Endometrial microvascular endothelial cells (primary cell): ENCODE data around the gene GRIA3. TPM values are rescaled to one million over a fixed set of nuclear protein-coding genes. Genes with fewer than 3 reads are reported as not detected.
"Not testable (repeated sequence)": the region's sequence is repeated elsewhere in the genome, so short reads cannot be mapped to it uniquely, and the experiment has no call there.

ENCODE experiments used
- in situ Hi-C: cut with HindIII; loops from 2 replicates; pipeline ENCODE4 v1.10.0; 2017; ENCODE audit warnings: low sequenced_read_pairs, low pct_unique_long_range_greater_than_20kb; ENCODE audit errors: inconsistent ontology term
- total RNA-seq: library from RNA; depleted of rRNA; stranded (reverse); fragments of >200 nt; gene quantifications from one replicate; pipeline ENCODE4 v1.2.3, GENCODE V29; 2015; ENCODE audit errors: inconsistent ontology term

Gene GRIA3
- total RNA-seq, 1 donor from 2014 or later, result not detected

DNA sequence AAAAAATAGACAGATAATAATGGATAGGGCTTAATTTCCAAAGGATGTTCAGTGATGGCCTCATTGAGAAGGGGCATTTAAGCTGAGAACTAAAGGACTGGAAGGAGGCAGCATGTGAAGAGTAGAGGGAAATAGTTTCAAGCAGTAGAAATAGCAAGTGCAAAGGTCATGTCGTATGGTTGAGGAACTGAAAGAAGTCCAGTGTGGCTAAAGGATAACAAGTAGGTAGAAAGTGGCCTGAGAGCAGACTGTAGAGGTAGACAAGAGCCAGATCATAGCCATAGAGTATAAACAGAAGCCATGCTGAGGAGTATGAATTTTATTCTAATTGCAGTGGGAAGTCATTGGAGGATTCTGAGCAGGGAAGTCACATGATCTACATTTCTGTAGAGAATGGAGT lies 72.3 kb downstream of the GRIA3 start:
- in situ Hi-C loops, result no loop called here

DNA sequence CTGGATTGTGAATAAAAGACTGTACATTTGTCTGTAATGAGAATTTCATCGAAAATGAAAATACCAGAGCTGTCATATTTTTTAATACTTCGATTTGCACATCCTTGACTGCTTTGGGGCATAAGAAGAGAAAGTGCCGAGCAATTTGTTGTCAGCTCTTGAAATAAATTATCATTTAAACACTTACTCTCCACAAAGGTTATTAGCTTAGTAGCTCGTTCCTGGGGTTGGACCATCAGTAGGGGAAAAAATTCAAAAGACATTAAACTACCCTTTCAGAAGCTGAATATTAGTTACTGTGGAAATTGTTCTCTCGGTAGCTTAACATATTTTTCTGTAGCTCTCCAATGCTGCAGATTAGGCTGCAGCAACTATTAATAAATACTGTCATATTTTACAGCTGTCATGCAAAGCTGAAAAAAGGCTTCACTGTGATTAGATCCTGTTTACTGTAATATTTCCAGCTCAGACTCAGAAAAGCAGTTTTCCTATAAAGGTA lies 76.9 kb downstream of the GRIA3 start:
- in situ Hi-C loops, result no loop called here

DNA sequence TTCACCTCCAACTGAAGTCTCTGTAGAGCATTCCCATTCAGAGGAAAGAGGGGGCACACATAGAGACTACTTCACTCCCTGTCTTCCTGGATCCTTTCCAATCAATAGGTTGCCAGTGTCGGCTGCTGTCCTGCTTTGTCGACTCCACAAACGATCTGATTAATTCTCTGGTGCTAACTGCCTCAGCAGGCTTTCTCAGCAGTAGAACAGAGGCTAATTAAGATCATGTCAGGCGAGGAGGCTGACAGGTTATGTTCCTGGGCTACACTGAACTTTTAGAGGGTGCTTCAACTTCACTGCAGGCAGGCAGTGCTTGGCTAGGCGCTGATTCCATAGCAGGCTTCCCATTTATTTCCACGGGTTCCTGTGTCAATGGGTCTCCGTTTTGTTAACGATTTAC lies 79.2 kb downstream of the GRIA3 start:
- in situ Hi-C loops, result no loop called here

DNA sequence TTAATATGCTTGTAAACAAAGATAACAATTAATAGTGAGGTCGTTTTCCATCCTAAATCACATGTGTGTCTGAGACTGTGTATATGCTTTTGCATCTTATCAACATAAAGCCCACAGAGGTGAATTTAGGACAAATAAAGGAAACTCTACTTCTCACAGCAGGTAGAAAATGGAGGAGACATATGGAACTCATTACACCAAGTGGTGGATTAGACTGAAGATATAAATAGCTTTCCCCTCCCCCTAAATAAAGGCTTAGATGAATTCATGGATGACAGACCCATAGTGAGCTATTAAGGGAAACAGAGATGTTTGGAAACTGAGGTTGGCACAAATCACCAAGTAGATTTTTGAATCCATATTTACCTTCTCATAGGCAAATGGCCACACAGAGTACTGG lies 79.7 kb downstream of the GRIA3 start:
- in situ Hi-C loops, result no loop called here

DNA sequence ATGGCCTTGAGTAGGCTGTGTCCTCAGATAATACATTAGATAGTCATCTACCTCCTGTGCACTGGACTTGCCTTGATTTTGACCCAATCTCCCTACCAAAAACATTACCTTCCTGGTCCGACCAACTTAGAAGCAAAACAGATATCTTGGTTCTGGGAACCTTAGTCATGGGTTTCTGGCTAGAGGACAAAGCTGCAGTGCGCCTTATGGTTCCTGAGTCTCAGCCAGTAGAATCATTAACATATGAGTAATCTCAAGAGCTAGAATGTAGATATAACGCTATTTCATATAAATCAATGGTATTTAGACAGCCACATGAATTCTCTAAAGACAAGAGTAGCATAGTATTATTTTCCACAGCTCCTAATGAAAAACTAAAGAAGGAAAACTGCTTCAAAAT lies 83.1 kb downstream of the GRIA3 start:
- in situ Hi-C loops, result no loop called here

DNA sequence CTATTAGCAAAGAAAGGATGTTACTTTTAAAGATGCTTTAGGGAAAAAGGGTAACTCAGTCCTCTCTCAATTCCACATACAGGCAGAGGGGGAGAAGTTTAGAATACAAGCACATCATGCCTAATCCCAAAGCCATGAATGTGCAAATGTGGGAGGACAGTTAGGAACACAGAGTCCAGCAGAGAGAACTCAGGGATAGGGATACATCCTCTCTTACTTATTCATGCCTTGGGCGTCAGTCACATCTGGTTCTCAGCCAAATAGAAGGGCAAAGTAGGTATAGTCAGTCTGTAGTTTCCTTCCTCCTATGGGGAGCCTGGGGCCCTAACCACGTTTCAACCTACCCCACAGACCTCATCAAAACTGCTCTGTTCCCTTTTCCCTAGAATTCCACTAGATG lies 87.8 kb downstream of the GRIA3 start:
- in situ Hi-C loops, result no loop called here

DNA sequence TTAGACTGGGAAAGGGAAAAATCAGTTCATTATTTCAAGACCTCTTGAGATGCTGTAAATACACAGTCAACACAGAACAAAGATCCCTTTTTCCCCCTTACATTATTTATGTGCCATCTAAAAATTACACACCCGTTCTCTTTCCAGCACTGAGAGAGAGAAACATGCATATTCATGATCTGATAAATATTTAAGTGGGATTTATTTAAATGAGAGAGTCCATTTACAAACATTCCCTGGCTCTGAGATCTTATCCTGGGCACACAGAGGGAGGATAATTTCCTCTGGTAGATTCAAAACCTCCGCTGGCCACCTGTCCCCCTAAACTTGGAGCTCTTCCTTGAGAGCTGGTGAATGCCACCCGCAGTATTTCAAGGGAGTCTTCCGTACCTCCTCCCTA lies 88.6 kb downstream of the GRIA3 start:
- in situ Hi-C loops, result no loop called here

DNA sequence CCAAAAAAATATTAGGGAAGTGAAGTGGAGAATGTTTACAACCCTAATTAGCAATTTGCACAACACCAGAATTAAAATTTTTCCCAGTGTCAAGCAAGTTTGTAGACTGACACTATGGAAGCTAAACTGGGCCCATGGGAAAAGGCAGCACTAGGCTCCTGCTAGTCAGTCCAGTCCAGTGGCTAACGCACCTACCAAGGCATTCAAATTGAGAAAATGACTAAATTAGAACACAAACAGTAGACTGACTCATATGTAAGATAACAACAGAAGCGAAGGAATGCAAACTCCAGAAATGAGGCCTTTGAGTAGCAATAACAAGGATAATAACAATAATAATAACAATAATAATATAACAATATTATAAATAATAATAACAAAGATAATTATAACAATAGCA lies 90.7 kb downstream of the GRIA3 start:
- in situ Hi-C loops, result no loop called here

DNA sequence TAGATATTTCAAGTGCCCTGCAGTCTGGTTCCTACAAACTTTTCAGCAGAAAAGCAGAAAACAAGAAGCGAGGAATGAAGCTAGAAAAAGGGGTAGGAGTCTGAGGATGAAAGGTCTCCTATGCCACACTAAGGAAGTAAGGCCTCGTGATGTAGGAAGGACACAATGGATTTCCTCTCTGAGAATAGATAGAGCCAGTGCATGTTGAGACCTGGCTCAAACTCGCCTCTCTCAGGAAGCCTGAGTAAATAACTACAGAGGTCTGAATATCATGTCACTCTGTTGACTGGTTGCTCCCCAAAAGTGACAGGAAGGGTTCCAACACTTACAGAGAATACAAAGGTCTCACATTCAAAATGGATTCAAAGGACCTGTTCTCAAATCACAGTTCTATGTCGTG lies 93.3 kb downstream of the GRIA3 start:
- in situ Hi-C loops, result no loop called here

DNA sequence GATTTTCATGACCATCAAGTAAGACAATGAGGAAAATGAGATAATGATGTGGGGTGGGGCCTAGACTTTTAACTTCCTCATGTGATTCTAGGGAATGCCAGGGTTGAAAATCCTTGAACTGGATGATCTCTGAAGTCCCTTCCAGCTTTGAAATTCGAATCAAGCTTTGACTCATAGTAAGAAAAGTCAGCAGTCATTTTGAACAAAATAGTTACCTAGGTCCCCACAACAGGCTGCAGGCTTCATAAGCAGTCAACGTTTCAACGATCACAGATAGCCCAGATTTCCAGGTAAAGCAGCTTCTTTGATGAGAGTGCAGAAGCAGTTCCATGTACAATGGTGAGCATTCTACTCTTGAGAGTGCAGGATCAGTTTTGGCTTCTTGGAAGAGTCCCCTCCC lies 93.7 kb downstream of the GRIA3 start:
- in situ Hi-C loops, result no loop called here

DNA sequence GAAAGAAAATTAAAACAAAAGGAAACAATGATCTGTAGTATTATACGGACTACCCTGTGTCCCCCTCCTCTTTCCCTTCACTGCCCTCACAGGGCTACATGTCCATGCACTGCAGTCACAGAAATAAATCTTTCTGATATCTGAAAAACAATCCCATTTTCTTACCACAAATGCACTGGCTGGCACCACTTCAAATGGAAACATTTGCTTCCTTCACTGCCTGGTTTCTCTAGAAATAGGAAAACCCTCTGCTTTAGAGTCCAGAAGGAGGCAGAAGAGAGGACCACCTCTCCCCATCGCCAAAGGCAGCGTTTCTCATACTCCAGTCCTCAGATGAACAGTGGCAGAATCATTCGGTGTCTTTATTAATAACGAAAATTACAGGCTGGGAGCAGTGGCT lies 98.2 kb downstream of the GRIA3 start:
- in situ Hi-C loops, result no loop called here

DNA sequence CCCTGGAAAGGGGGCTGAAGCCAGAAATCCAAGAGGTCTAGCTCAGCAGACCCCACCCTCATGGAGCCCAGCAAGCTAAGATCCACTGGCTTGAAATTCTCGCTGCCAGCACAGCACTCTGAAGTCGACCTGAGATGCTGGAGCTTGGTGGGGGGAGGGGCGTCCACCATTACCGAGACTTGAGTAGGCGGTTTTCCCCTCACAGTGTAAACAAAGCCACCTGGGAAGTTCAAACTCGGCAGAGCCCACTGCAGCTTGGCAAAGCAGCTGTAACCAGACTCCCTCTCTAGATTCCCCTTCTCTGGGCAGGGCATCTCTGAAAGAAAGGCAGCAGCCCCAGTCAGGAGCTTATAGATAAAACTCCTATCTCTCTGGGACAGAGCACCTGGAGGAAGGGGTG lies 99.3 kb downstream of the GRIA3 start:
- in situ Hi-C loops, result not testable (repeated sequence)

DNA sequence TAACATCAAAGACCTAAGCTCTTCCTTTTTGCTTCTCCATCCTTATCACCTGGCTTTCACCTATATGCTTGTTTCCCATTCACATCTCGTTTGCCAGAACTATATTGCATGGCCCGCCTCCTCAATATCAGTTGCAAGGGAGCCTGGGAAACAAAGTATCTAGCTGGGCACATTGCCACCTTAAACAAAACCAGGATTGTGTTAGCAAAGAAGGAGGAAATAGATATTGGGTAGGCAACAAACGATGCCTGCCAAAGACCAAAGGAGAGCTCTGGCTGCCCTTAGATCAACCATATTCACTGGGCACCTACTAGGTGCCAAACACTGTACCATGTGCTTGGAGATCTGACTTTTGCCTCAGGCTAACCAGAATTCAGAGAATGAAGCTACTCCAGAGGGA lies 107.5 kb downstream of the GRIA3 start:
- in situ Hi-C loops, result no loop called here

DNA sequence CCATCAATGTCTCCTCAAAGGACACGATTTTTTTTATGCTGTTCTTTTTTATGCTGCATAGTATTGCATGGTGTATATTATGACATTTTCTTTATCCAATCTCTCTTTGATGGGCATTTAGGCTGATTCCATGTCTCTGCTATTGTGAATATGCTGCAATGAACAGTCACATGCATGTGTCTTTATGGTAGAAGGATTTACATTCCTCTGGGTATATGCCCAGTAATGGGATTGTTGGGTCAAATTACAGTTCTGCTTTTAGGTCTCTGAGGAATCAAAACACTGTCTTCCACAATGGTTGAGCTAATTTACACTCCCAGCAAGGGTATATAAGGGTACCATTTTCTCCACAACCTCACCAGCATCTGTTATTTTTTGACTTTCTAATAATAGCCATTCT lies 113.9 kb downstream of the GRIA3 start:
- in situ Hi-C loops, result no loop called here

DNA sequence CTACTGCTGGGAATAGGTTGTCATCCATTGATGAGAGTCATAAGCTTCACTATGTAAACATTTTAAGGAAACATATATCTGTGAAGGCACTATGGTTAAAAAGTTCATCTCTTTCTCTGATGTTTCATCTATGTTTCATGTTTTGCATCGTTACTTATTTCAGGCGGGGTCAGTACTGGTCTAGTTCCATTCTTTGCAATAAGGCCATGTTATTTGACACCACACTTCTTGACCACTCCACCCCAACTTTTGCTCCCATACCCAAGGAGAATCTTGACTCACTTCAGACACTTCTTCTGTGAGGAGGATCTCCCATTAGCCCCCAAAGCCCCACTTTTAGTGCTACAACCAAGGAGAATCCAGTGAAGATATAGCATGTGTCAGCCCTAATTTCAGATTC lies 119.4 kb downstream of the GRIA3 start:
- in situ Hi-C loops, result no loop called here

DNA sequence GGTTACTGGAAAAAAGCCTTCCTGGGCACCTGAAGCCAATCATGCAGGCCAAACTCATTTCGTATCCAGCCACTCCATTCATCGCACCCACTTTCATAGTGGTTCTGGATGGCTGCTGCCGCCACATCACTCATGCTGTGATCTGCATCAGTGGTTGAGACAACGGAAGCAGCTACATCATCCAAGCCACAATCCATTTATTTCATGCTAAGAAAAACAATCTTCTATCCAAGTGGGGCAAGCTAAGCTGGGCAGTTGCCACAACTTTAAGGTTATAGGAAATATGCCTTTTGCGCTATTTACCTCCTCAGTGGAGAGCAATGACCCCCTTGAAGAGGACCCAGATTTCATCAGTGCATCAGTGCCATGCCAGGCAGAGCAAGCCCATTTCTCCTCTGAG lies 124.6 kb downstream of the GRIA3 start:
- in situ Hi-C loops, result no loop called here

DNA sequence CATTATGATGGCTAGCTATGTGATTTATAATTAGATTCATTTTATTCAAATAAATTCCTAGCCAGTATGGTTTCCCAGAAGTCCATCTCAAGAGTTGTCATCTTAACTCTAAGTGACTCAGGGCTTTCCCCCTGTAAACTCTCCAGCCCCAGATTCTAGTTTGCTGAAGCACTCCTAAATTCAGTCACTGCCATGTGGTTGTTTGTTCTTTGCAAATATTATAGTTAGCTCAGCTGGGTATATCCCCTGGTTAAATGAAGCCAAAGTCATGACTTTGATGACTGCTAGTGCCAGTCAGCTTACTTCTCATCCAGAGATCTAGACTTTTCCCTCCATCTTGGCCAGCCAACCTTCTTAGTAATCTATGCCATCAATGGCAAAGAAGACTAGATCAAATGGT lies 126.0 kb downstream of the GRIA3 start:
- in situ Hi-C loops, result no loop called here

DNA sequence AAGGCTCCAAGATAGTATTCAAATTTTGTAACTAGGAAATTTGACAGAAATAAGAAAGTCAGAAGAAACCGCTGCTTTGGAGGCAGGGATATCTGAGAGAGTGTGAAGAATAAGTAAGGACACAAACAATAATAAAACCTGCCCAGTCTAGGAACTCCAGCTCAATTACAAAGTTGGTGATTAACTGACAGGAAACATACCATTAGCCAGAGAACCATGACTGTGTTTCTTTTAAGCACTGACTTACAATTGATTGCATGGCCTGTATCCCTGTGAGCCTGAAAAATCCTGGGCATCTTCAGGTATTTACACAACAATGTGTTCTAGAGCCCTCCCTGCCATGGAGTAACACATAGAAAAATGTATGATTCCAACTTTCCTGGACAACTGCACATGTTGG lies 127.4 kb downstream of the GRIA3 start:
- in situ Hi-C loops, result no loop called here

DNA sequence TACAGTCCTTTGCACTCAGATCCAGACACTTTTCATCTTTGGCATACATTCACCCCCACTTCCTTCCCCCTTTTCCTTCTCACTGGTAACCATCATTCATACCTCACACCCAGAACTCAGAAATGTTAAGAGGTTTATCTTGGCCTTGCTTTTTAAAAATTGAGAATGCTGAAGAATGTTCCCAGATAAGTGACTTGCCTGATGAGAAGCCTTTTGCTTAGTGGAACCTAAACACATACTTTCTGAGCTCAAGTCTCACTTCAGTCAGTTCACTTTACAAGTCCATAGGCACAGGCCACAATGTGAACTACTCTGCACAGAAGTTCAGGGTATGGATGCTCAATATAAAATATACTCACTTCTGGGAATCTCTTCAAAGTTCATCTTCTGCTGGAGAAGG lies 129.4 kb downstream of the GRIA3 start:
- in situ Hi-C loops, result no loop called here

DNA sequence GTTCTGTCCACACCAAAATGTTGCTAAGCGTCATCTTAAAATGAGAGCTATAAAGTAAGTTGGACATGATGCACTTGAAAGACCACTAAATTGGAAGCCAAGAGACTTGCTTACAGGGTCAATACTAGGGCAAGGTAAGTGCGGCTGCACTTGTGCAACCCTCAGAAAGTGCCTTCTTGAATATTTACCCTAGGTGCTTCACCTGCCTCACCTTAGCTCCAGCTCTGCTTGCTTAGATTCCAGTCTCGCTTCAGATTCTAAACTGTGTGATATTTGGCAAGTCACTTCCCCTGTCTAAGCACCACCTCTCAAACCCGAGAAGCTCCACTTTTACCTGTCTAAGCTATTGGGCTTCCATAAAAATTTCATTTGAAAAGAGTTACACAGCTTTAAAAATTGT lies 136.5 kb downstream of the GRIA3 start:
- in situ Hi-C loops, result no loop called here

DNA sequence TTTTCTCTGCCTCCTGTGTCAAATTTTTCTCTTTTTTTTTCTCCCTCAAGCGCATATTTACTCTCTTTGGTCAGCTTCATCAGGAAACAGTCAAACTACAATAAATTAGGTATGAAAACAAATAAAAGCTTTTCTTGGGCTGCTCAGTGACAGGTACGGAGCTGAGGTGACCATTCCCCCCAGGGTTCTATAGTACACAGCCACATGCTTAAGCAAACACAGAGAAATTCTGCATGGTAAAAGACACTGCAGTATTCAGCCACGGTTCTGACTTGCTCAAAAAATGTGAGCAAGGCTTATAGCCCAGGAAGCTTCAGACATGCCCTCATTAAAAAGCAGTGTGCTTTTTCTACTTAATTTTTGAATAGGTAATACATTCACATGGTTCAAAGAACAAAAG lies 138.5 kb downstream of the GRIA3 start:
- in situ Hi-C loops, result no loop called here

DNA sequence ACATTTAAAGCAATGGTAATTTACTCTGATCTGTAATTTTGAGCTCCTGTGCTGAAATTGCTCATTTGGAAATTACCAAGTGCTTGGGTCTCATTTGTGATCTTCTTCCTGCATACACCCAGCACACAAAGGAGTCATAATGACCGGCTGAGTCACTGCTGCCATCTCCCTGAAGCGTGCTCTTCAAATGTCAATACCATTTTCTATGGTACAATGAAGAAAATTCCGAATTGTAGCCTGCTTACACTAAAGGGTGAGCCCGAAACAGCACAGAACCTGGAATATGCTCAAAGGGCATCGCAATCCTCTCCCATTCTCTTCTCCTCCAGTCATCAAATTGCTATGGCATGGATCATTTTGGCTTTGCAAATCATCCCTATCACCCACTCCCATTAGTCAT lies 140.5 kb downstream of the GRIA3 start:
- in situ Hi-C loops, result no loop called here
